ENCODE measurements around the gene STX7.

Gene STX7

DNA sequence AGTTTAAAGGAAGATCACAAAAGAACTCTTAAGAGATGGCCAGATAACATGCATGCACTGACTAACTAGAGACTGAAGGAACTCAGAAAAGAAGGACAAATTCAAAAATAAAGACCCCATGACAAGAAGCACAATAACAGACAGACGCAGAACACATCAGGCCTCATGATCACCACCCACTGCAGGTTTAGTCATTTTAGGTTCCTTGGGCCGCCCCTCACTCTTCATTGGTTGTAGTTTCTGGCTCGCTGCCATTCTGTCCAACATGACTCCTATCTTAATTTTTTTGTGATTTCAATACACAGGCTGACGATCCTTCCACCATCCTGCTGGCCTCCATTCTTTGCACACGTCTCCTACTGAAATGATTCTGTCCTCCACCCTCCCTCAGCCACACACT is 21.6 kb downstream of the STX7 start:
- Histone ChIP-seq H3K79me2 (ENCODE audit: insufficient read depth, low read length) (no peaks in the 10 kb centered on the region; the same call in 1 of the 2 replicates), H3K9ac (ENCODE audit: low read depth, low read length) (no peak overlapping the region), H3K36me3 (ENCODE audit: insufficient read depth, low read length) (0 out of 2 replicates have a peak, but pooled peaks cover 11% of the 10 kb centered on the region), H3K27ac (ENCODE audit: low read length) (no peak overlapping the region), H3K9me3 (ENCODE audit: insufficient read depth, low read length, severe bottlenecking) (no peaks in the 10 kb centered on the region), H3K4me2 (ENCODE audit: insufficient read depth, low read length) (no peak overlapping the region), H3K4me1 (ENCODE audit: insufficient read depth, low read length) (no peaks in the 10 kb centered on the region), H2AFZ (ENCODE audit: low read depth, low read length) (no peak overlapping the region), H3K4me3 (ENCODE audit: low read depth in 1 of 2, low read length in 2 of 2) (no peak overlapping the region), H3K27me3 (ENCODE audit: insufficient read depth, low read length, poor library complexity) (no peaks in the 10 kb centered on the region), H4K20me1 (ENCODE audit: insufficient read depth, low read length) (peaks cover 12% of the 10 kb centered on the region; the same call in 1 of the 2 replicates)
- ATAC-seq (ENCODE audit: insufficient read depth, low read depth) (no peak), DNase-seq (no peak)
- TF ChIP-seq, protein P1, sequence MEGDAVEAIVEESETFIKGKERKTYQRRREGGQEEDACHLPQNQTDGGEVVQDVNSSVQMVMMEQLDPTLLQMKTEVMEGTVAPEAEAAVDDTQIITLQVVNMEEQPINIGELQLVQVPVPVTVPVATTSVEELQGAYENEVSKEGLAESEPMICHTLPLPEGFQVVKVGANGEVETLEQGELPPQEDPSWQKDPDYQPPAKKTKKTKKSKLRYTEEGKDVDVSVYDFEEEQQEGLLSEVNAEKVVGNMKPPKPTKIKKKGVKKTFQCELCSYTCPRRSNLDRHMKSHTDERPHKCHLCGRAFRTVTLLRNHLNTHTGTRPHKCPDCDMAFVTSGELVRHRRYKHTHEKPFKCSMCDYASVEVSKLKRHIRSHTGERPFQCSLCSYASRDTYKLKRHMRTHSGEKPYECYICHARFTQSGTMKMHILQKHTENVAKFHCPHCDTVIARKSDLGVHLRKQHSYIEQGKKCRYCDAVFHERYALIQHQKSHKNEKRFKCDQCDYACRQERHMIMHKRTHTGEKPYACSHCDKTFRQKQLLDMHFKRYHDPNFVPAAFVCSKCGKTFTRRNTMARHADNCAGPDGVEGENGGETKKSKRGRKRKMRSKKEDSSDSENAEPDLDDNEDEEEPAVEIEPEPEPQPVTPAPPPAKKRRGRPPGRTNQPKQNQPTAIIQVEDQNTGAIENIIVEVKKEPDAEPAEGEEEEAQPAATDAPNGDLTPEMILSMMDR (IDR thresholded peaks at IDR 0.05; ENCODE audit: borderline replicate concordance, extremely low read depth, low read length, poor library complexity, severe bottlenecking) = no peak
- no peak for TF ChIP-seq EZH2 (IDR thresholded peaks at IDR 0.05; ENCODE audit: borderline replicate concordance, low read depth, low read length, severe bottlenecking)

DNA sequence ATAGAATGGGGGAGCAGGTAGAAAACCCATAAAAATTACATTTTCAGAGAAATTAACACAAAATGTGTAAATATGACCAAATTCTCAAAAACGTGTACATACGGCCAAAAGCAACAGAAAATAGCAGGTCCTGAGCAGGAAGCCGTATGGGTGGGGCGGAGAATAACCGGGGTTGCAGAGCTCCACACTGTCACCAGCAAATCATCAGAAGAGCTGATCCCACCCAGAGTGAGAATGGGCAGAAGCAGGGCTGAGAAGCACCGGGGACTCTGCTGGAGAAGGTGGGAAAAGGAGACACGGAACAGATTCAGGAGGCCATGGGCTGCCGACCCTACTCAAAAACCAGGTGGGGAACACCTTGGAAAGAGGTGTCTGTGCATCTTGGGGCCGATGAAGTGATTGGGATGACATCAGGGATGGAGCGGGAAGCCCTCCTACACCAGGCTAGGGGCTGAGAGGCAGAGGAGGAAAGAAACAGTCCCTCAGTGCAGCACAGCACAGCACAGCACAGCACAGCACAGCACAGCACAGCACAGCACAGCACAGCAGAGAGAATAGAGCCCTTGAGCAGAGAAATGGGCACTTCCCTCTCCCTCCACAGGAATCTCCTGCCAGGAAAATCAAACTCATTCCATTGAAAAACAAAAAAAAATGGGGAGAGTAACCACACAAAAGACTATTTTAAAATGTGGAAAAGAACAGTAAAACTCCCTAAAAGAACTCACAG is 22.3 kb downstream of the STX7 start:
- no peak overlapping the region for H3K4me2 ChIP-seq (ENCODE audit: insufficient read depth, low read length)
- no peak overlapping the region for H2AFZ ChIP-seq (ENCODE audit: low read depth, low read length)

DNA sequence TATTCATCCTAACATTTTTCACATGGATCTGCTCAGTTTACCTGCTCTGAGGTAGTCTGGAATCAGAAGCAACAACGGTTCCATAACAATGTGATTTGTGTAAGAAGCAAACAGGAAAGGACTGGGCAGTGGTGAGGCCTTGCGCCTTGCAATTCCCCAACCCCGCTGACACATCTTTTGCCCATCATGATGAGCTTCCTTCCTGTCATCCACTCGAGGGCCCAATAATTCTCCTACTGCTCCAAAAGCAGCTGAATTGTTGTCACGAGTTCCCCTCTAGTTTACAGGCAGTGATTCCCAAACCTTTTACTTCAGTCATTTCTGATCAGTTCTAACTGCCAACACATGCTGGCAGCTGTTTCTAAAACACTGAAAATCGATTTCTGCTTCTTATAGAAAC is 22.9 kb downstream of the STX7 start:
- Histone ChIP-seq H3K27ac (ENCODE audit: low read length) (no peak overlapping the region), H3K4me3 (ENCODE audit: low read depth in 1 of 2, low read length in 2 of 2) (no peak overlapping the region), H3K4me1 (ENCODE audit: insufficient read depth, low read length) (no peaks in the 10 kb centered on the region), H3K9me3 (ENCODE audit: insufficient read depth, low read length, severe bottlenecking) (no peaks in the 10 kb centered on the region), H3K4me2 (ENCODE audit: insufficient read depth, low read length) (no peak overlapping the region), H3K9ac (ENCODE audit: low read depth, low read length) (no peak overlapping the region), H4K20me1 (ENCODE audit: insufficient read depth, low read length) (peaks cover 12% of the 10 kb centered on the region; the same call in 1 of the 2 replicates), H3K79me2 (ENCODE audit: insufficient read depth, low read length) (no peaks in the 10 kb centered on the region; the same call in 1 of the 2 replicates), H3K27me3 (ENCODE audit: insufficient read depth, low read length, poor library complexity) (no peaks in the 10 kb centered on the region), H3K36me3 (ENCODE audit: insufficient read depth, low read length) (0 out of 2 replicates have a peak, but pooled peaks cover 11% of the 10 kb centered on the region), H2AFZ (ENCODE audit: low read depth, low read length) (no peak overlapping the region)
- DNase-seq (no peak), ATAC-seq (ENCODE audit: insufficient read depth, low read depth) (no peak)
- no peak for TF ChIP-seq EZH2 (IDR thresholded peaks at IDR 0.05; ENCODE audit: borderline replicate concordance, low read depth, low read length, severe bottlenecking)
- TF ChIP-seq, protein P1 (IDR thresholded peaks at IDR 0.05; ENCODE audit: borderline replicate concordance, extremely low read depth, low read length, poor library complexity, severe bottlenecking) = no peak

More for the DNA sequence above, 22.3 kb downstream of the STX7 start:
- DNase-seq (no peak), ATAC-seq (ENCODE audit: insufficient read depth, low read depth) (no peak)
- TF ChIP-seq EZH2 (IDR thresholded peaks at IDR 0.05; ENCODE audit: borderline replicate concordance, low read depth, low read length, severe bottlenecking) = no peak
- TF ChIP-seq, protein P1 (IDR thresholded peaks at IDR 0.05; ENCODE audit: borderline replicate concordance, extremely low read depth, low read length, poor library complexity, severe bottlenecking) = no peak
- H3K9me3 ChIP-seq (ENCODE audit: insufficient read depth, low read length, severe bottlenecking) = no peaks in the 10 kb centered on the region
- H3K4me1 ChIP-seq (ENCODE audit: insufficient read depth, low read length) = no peaks in the 10 kb centered on the region
- H3K4me3 ChIP-seq (ENCODE audit: low read depth in 1 of 2, low read length in 2 of 2) = no peak overlapping the region
- H3K9ac ChIP-seq (ENCODE audit: low read depth, low read length) = no peak overlapping the region
- H4K20me1 ChIP-seq (ENCODE audit: insufficient read depth, low read length) = peaks cover 12% of the 10 kb centered on the region; the same call in 1 of the 2 replicates
- H3K36me3 ChIP-seq (ENCODE audit: insufficient read depth, low read length) = 0 out of 2 replicates have a peak, but pooled peaks cover 11% of the 10 kb centered on the region
- H3K27ac ChIP-seq (ENCODE audit: low read length) = no peak overlapping the region
- H3K27me3 ChIP-seq (ENCODE audit: insufficient read depth, low read length, poor library complexity) = no peaks in the 10 kb centered on the region
- no peaks in the 10 kb centered on the region; the same call in 1 of the 2 replicates for H3K79me2 ChIP-seq (ENCODE audit: insufficient read depth, low read length)
